ENCODE data around the gene GLIS1.

Gene GLIS1

DNA sequence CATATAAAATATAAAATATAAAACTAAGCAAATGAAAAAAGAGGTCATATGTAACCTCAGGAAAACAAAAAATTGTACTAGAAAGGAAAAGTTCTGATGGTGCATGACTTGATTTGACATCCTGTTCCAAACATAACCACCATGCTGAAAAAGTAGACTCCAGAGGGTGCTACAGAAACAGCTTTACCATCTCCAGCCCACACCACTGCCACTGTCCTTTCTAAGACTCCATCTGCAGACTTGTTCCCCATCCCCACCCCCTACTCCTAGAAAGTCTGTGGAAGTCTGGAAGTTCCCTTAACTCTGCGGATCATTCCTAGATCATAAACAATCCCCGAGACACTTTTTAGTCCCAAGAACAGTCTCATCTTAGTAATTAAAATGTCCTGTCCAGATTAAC, 20.5 kb downstream of the GLIS1 start:
- Mint-ChIP-seq H3K4me3 (no peak overlapping the region), H3K36me3 (no peaks in the 10 kb centered on the region), H3K4me1 (no peaks in the 10 kb centered on the region), H3K27me3 (peaks cover 15% of the 10 kb centered on the region), H3K27ac (no peak overlapping the region), H3K9me3 (no peaks in the 10 kb centered on the region)
- CTCF ChIA-PET: interaction anchor here (0.7 kb wide), 1 partner anchor 52 kb away, joined by 4 read pairs; no protein-coding TSS in a partner anchor
- no peak for DNase-seq

- H3K4me1 Mint-ChIP-seq: no peaks in the 10 kb centered on the region
- H3K9me3 Mint-ChIP-seq: no peaks in the 10 kb centered on the region
- no peaks in the 10 kb centered on the region for H3K36me3 Mint-ChIP-seq
- CTCF ChIA-PET: interaction anchor here (1.9 kb wide), 1 partner anchor 37 kb away, joined by 7 read pairs; no protein-coding TSS in a partner anchor
- peaks cover 16% of the 10 kb centered on the region for H3K27me3 Mint-ChIP-seq
- no peak overlapping the region for H3K4me3 Mint-ChIP-seq
- DNase-seq: no peak
- H3K27ac Mint-ChIP-seq: no peak overlapping the region
Measured at GRCh38 chr1:53717025-53717804, 21.7 kb downstream of the GLIS1 start.

- Mint-ChIP-seq H3K4me1 (no peaks in the 10 kb centered on the region), H3K9me3 (no peaks in the 10 kb centered on the region), H3K36me3 (no peaks in the 10 kb centered on the region), H3K4me3 (no peak overlapping the region), H3K27ac (no peak overlapping the region), H3K27me3 (peaks cover 21% of the 10 kb centered on the region)
- CTCF ChIA-PET: interaction anchor here (1.9 kb wide), 1 partner anchor 38 kb away, joined by 7 read pairs; no protein-coding TSS in a partner anchor
- no peak for DNase-seq
Measured at GRCh38 chr1:53716150-53716549, 22.8 kb downstream of the GLIS1 start.

GRCh38 chr1:53715478-53715877, 23.5 kb downstream of the GLIS1 start:
- Mint-ChIP-seq H3K4me3 (no peak overlapping the region), H3K27me3 (peaks cover 21% of the 10 kb centered on the region), H3K36me3 (no peaks in the 10 kb centered on the region), H3K9me3 (no peaks in the 10 kb centered on the region), H3K27ac (no peak overlapping the region), H3K4me1 (no peaks in the 10 kb centered on the region)
- DNase-seq: peak; percentile 28
- CTCF ChIA-PET: interaction anchor here (1.9 kb wide), 1 partner anchor 39 kb away, joined by 7 read pairs; no protein-coding TSS in a partner anchor

GRCh38 chr1:53712276-53712675, 26.7 kb downstream of the GLIS1 start:
- Mint-ChIP-seq H3K4me1 (no peaks in the 10 kb centered on the region), H3K9me3 (no peaks in the 10 kb centered on the region), H3K4me3 (no peak overlapping the region), H3K27ac (no peak overlapping the region), H3K36me3 (no peaks in the 10 kb centered on the region), H3K27me3 (peaks cover 20% of the 10 kb centered on the region)
- CTCF ChIA-PET: no interaction called here
- DNase-seq: no peak

DNA sequence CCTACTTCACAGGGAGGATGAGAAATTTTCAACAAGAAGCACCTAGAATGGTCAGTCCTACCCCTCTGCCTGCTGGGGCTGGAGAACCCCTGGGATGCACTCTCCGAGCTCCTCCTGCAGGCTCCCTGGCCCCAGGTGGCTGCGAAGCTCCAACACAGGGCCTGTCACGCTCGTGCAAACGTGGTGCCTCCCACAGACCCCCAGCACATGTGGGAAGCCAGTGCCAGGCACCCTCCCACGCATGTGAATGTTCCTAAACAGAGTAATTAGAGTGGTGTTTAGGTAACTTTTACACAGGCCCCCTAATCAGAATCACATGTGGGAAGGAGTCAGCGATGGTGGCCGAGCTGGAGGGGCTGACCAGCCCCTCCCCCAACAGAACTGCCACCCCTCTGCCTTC, 28.4 kb downstream of the GLIS1 start:
- no peak for DNase-seq
- Mint-ChIP-seq H3K4me1 (no peaks in the 10 kb centered on the region), H3K9me3 (no peaks in the 10 kb centered on the region), H3K4me3 (no peak overlapping the region), H3K27ac (no peak overlapping the region), H3K27me3 (peaks cover 33% of the 10 kb centered on the region), H3K36me3 (no peaks in the 10 kb centered on the region)
- CTCF ChIA-PET: no interaction called here

DNA sequence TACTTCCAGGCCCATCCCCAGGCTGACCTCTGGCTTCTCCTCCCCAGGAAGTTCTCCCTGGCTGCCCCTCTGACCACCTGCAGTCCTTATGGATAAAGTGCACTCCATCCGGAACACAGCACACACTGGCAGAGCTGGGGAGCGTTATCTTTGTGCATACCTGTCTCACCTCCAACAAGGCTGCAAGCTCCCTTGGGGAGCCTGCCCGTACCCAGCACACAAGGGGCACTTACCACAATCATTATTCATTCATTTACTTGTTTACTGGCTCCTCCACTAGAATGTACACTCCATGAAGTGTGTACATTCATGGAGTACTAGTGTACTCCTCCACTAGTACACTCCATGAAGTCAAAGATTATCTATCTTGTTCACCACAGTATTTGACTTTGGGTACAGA, 30.3 kb downstream of the GLIS1 start:
- Mint-ChIP-seq H3K36me3 (no peaks in the 10 kb centered on the region), H3K27ac (no peak overlapping the region), H3K4me3 (no peak overlapping the region), H3K27me3 (peaks cover 50% of the 10 kb centered on the region), H3K9me3 (no peaks in the 10 kb centered on the region), H3K4me1 (no peaks in the 10 kb centered on the region)
- DNase-seq: no peak
- CTCF ChIA-PET: no interaction called here

- no peak for DNase-seq
- Mint-ChIP-seq H3K27me3 (peaks cover 44% of the 10 kb centered on the region), H3K36me3 (no peaks in the 10 kb centered on the region), H3K27ac (no peak overlapping the region), H3K4me3 (no peak overlapping the region), H3K4me1 (no peaks in the 10 kb centered on the region), H3K9me3 (no peaks in the 10 kb centered on the region)
- CTCF ChIA-PET: no interaction called here
Measured at GRCh38 chr1:53706356-53706755, 32.6 kb downstream of the GLIS1 start.

DNA sequence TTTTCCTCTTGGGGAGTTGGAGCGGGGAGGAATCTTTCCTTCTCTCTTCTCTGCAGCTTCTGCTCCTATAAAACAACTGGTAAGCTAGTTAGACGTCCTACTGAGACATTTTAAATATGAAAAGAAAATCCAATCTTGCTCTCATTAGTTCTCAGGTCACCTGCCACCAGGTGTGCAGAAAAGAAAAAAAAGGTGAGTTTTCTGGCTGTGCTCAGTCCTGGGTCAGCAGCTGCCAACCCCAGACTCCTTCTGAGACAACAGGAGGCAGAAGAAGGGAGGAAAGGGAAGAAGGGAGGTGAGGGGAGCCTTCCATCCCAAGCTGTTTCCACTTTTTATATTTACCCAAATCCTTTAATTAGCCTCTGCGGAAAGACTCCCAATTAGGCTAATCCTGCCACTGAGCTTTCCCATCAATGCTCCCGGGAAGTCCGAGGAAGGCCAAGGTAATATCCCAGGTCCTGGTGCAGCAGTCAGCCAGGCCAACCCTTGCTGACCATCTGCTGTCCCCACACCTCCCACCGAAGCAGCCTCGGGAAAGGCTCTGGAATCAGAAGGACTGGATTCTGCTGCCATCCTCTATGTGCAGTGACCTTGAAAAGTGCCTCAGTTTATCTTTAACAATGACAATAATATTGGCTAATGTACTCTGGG, 33.4 kb downstream of the GLIS1 start:
- Mint-ChIP-seq H3K36me3 (no peaks in the 10 kb centered on the region), H3K4me1 (no peaks in the 10 kb centered on the region), H3K4me3 (no peak overlapping the region), H3K27ac (no peak overlapping the region), H3K27me3 (peaks cover 44% of the 10 kb centered on the region), H3K9me3 (no peaks in the 10 kb centered on the region)
- CTCF ChIA-PET: no interaction called here
- no peak for DNase-seq

- peaks cover 41% of the 10 kb centered on the region for H3K27me3 Mint-ChIP-seq
- no peaks in the 10 kb centered on the region for H3K4me1 Mint-ChIP-seq
- H3K9me3 Mint-ChIP-seq: no peaks in the 10 kb centered on the region
- CTCF ChIA-PET: no interaction called here
- H3K27ac Mint-ChIP-seq: no peak overlapping the region
- DNase-seq: no peak
- no peak overlapping the region for H3K4me3 Mint-ChIP-seq
- H3K36me3 Mint-ChIP-seq: no peaks in the 10 kb centered on the region
Measured at GRCh38 chr1:53704804-53705445, 34.0 kb downstream of the GLIS1 start.

DNA sequence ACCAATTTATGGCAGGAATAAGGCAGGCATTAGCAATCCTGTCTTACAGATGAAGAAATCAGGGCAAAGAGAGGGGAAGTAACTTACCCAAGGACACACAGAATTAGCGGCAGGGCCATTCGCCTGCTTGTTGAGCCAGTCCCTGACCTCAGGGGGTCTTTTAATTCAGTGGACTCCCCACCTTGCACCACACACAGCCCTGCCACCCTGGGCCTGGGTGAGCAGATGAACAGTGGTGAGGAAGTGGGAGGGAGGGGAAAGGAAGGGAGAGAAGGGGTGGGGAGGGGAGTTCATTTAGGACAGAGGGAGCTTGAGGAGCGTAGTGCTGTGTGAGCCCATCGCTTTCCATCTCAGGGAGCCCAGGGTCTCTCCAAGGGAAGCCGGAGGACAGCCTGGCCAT, 34.7 kb downstream of the GLIS1 start:
- Mint-ChIP-seq H3K9me3 (no peaks in the 10 kb centered on the region), H3K27me3 (peaks cover 40% of the 10 kb centered on the region), H3K4me1 (no peaks in the 10 kb centered on the region), H3K4me3 (no peak overlapping the region), H3K36me3 (no peaks in the 10 kb centered on the region), H3K27ac (no peak overlapping the region)
- no peak for DNase-seq
- CTCF ChIA-PET: no interaction called here

GRCh38 chr1:53703174-53703573, 35.8 kb downstream of the GLIS1 start:
- H3K27ac Mint-ChIP-seq: no peak overlapping the region
- H3K4me3 Mint-ChIP-seq: no peak overlapping the region
- no peaks in the 10 kb centered on the region for H3K36me3 Mint-ChIP-seq
- no peaks in the 10 kb centered on the region for H3K9me3 Mint-ChIP-seq
- DNase-seq: no peak
- CTCF ChIA-PET: no interaction called here
- H3K4me1 Mint-ChIP-seq: no peaks in the 10 kb centered on the region
- H3K27me3 Mint-ChIP-seq: peaks cover 40% of the 10 kb centered on the region

DNA sequence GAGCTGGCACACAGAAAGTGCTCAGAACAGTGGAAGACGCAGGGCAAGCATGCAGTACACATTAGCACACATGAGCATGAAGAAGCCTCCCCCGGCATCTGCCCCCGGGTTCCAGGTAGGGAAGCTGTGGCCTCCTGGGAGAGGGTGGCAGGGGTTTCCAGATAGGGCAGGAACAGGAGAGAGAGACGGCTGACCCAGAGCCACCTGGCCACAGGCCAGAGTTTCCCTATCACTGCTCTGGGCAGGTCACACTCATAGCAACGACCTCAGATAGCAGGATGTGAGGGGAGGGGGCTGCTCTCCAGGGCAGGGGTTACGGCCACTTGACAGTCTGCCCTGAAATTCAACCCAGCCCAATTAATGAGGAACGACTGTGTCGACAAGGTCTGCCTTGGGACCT, 36.6 kb downstream of the GLIS1 start:
- Mint-ChIP-seq H3K4me1 (peaks cover 3% of the 10 kb centered on the region), H3K4me3 (no peak overlapping the region), H3K27ac (no peak overlapping the region), H3K36me3 (no peaks in the 10 kb centered on the region), H3K9me3 (no peaks in the 10 kb centered on the region), H3K27me3 (peaks cover 36% of the 10 kb centered on the region)
- CTCF ChIA-PET: no interaction called here
- no peak for DNase-seq

- Mint-ChIP-seq H3K9me3 (no peaks in the 10 kb centered on the region), H3K4me3 (no peak overlapping the region), H3K27me3 (peaks cover 31% of the 10 kb centered on the region), H3K27ac (no peak overlapping the region), H3K4me1 (peaks cover 3% of the 10 kb centered on the region), H3K36me3 (no peaks in the 10 kb centered on the region)
- no peak for DNase-seq
- CTCF ChIA-PET: no interaction called here
Measured at GRCh38 chr1:53700776-53701175, 38.2 kb downstream of the GLIS1 start.

- CTCF ChIA-PET: interaction anchor here (0.6 kb wide), 1 partner anchor 112 kb away, joined by 3 read pairs; no protein-coding TSS in a partner anchor
- no peaks in the 10 kb centered on the region for H3K36me3 Mint-ChIP-seq
- no peak for DNase-seq
- no peaks in the 10 kb centered on the region for H3K9me3 Mint-ChIP-seq
- H3K27ac Mint-ChIP-seq: no peak overlapping the region
- peaks cover 3% of the 10 kb centered on the region for H3K4me1 Mint-ChIP-seq
- no peak overlapping the region for H3K4me3 Mint-ChIP-seq
- H3K27me3 Mint-ChIP-seq: peaks cover 23% of the 10 kb centered on the region
Measured at GRCh38 chr1:53699981-53700380, 39.0 kb downstream of the GLIS1 start.

All from activated naive CD4-positive, alpha-beta T cell treated with anti-CD3 and anti-CD28 coated beads, Interleukin-2, amount 10 ng/mL, durations not matched to agents 7 days and 5 days (primary cell).